IPS-18a (cell line): ENCODE results near the gene RBM18.

Experiments
- H3K27ac ChIP-seq: one replicate; pipeline ENCODE4 v1.5.1; 2013; ENCODE audit warnings: low read length
- H3K27me3 ChIP-seq: one replicate; pipeline ENCODE4 v1.6.1; 2013; ENCODE audit warnings: mild to moderate bottlenecking, low read length; ENCODE audit not compliant: control insufficient read depth, insufficient read depth
- H3K36me3 ChIP-seq: one replicate; pipeline ENCODE4 v1.6.1; 2013; ENCODE audit warnings: low read depth, low read length; ENCODE audit not compliant: control insufficient read depth
- H3K4me1 ChIP-seq: one replicate; pipeline ENCODE4 v1.6.1; 2013; ENCODE audit warnings: low read depth, low read length; ENCODE audit not compliant: control insufficient read depth
- H3K4me3 ChIP-seq: one replicate; pipeline ENCODE4 v1.5.1; 2013; ENCODE audit warnings: low read length
- H3K9ac ChIP-seq: one replicate; pipeline ENCODE4 v1.6.1; 2013; ENCODE audit warnings: mild to moderate bottlenecking, low read length, moderate library complexity
- H3K9me3 ChIP-seq: one replicate; pipeline ENCODE4 v1.6.1; 2013; ENCODE audit warnings: low read depth, low read length; ENCODE audit not compliant: control insufficient read depth

RBM18 gene, protein sequence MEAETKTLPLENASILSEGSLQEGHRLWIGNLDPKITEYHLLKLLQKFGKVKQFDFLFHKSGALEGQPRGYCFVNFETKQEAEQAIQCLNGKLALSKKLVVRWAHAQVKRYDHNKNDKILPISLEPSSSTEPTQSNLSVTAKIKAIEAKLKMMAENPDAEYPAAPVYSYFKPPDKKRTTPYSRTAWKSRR

DNA sequence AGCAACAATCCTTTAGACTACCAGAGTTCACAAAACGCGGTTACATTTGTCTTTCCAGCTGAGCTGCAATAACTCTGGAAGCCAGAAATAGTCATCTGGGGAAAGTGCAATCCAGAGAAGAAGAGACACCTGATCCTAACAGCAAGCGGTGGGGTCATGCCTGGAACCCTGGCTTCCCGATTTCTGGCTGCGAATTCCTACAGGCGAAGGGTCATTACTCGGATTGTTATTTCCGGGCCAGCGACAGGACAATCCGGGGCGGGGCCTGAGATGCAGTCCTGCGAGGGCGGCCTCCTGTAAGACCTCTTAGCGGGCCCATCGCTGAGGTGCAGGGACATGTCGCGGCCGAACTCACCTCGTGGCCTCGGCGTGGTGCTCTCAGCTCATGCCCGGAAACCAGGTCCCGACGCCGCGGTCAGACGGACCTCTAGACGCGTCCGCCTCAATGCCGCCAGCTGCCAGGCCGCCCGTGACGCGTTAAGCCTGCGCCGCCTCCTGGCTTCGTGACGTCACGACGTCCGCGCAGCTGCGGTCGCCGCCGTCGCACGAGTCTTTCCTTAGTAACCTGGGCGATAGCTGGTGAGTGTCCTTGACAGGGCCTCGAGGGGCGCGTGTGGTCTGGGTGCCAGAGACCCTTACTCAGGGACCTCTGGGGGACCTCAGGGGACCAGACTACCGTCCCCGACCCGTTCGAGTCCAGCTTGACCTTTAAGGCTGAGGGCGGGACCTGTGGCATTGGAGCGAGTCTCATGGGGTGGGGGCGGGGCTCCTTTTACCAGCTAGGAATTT lies at the start of gene RBM18, which contains the start of gene MRRF:
RBM18 (minus strand) TSS at position 481 of the 789 bp plus-strand sequence. CDS start 3,348 bp downstream, outside the sequence.
MRRF (plus strand) TSS at position 523 of the 789 bp plus-strand sequence. CDS start 6,010 bp downstream, outside the sequence.
- peak within 1 kb of the TSS; percentile 95 for H3K27ac ChIP-seq
- H3K27me3 ChIP-seq = no peaks in the 10 kb centered on the region
- H3K9ac ChIP-seq = peak within 1 kb of the TSS; percentile 92
- peaks cover 10% of the 10 kb centered on the region for H3K4me1 ChIP-seq
- H3K9me3 ChIP-seq = no peaks in the 10 kb centered on the region
- H3K4me3 ChIP-seq = peak within 1 kb of the TSS; percentile 97
- peaks cover 9% of the 10 kb centered on the region for H3K36me3 ChIP-seq

DNA sequence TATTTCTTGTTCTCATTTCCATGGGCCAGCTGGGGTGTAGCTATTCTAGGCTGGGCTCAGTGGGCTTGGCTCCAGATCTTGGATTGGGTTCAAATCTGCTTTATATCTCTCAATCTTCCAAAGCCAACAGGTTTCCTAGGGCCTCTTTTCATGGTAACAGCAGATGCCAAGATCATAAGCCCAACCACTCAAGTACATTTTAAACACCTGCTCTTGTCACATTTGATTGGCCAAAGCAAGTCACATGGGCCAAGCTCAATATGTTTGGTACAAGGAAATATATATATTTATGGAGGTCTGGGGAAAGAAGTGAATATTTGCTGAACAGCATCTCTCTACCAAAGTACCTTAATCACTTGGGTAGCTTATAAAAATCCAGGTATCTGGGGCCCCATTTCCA lies 49.5 kb upstream of the RBM18 start:
- no peaks in the 10 kb centered on the region for H3K27me3 ChIP-seq
- peaks cover 21% of the 10 kb centered on the region for H3K36me3 ChIP-seq
- no peaks in the 10 kb centered on the region for H3K9me3 ChIP-seq
- no peak overlapping the region for H3K4me3 ChIP-seq
- no peak overlapping the region for H3K9ac ChIP-seq
- H3K4me1 ChIP-seq = no peaks in the 10 kb centered on the region
- no peak overlapping the region for H3K27ac ChIP-seq

DNA sequence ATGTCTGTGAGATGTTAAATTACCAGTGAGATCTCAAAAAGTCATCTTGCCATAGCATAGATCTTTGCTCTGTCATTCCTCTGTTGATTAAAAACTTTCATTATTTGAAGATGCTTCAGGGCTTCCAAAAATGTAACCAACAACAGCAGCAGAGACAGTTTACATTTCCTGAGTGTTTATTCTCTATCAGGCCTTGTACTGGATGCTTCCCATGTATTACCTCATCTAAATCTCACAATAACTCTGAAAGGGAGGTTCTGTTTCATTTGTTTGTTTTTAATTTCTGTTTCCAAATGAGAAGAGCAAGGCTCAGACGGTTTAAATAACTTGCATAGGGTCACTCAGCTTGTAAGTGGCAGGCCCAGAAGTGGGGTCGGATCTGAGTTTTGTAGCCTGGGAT lies 45.2 kb upstream of the RBM18 start:
- H3K4me3 ChIP-seq = no peak overlapping the region
- H3K36me3 ChIP-seq = peaks cover 30% of the 10 kb centered on the region
- no peaks in the 10 kb centered on the region for H3K9me3 ChIP-seq
- no peaks in the 10 kb centered on the region for H3K4me1 ChIP-seq
- no peak overlapping the region for H3K27ac ChIP-seq
- H3K27me3 ChIP-seq = no peaks in the 10 kb centered on the region
- no peak overlapping the region for H3K9ac ChIP-seq

DNA sequence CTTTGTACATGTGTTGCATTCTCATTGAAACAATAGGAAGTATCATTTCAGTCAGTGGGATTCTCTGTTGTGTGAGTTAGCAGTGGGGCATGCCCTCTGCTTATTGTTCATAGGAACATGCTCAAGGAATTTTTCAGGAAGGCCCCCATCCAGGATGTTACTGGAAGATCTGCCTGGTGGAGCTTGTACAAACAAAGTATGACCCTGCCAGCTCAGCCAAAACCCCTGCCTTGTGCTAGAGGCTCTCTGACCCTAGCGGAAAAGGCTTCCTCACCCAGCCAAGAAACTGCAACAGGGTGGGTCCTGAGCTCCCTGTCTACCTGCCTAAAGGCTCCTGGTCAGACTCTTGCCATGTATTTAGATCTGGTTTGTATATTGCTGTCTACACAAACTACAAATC lies 43.3 kb upstream of the RBM18 start:
- Histone ChIP-seq H3K4me3 (no peak overlapping the region), H3K36me3 (peaks cover 19% of the 10 kb centered on the region), H3K9ac (no peak overlapping the region), H3K4me1 (no peaks in the 10 kb centered on the region), H3K27me3 (no peaks in the 10 kb centered on the region), H3K9me3 (no peaks in the 10 kb centered on the region), H3K27ac (no peak overlapping the region)

DNA sequence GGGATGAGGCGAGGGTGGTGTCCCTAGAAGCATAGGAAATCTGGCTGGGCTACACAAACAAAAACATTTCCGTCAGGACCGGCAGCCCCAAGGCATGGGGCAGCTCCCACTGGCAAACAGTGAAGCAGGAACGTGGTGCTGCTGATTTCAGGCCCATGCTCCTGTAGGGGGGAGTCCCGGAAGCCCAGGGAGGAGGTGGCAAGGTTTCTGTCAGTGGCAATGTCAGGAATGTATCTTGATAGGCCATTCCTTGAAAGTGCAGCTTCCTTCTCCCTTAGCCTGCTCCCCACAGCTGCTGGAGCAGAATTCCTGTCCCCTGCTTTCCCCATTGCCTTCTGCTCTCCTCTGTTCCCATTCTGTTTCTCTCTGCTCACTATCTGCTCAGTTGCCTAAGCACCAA lies 42.4 kb upstream of the RBM18 start:
- peaks cover 15% of the 10 kb centered on the region for H3K36me3 ChIP-seq
- H3K9ac ChIP-seq = no peak overlapping the region
- H3K9me3 ChIP-seq = no peaks in the 10 kb centered on the region
- no peaks in the 10 kb centered on the region for H3K27me3 ChIP-seq
- no peak overlapping the region for H3K27ac ChIP-seq
- H3K4me3 ChIP-seq = no peak overlapping the region
- H3K4me1 ChIP-seq = peaks cover 3% of the 10 kb centered on the region

DNA sequence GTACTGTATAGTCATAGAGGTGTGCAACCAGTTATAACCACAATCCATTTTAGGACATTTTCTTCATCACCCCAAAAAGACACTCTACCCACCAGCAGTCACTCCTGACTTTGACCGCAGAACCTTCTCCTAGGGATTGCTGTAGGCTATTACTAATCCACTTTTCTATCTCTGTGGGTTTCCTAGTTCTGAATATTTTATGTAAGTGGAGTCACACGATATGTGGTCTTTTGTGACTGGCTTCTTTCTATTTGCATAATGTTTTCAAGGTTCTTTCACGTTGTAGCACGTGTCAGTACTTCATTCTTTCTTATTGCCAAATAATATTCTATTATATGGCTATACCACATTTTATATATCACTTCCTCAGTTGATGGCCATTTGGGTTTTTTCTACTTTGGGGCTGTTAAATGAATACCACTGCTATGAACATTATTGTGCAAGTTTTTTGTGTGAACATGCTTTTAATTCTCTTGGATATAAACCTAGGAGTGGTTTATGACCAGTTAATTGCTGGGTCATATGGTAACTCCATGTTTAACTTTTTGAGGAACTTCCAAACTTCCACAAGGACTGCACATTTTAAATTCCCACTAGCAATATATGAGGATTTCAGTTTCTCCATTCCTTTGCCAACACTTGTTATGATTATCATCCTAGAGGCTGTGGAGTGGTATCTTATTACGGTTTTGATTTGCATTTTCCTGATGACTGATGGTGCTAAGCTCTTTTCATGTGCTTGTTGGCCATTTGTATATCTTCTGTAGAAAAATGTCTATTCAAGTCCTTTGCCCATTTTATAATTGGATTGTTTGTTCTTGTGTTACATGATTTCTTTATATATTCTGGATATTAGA lies 37.8 kb upstream of the RBM18 start:
- Histone ChIP-seq H3K36me3 (peaks cover 13% of the 10 kb centered on the region), H3K27me3 (no peaks in the 10 kb centered on the region), H3K27ac (no peak overlapping the region)

DNA sequence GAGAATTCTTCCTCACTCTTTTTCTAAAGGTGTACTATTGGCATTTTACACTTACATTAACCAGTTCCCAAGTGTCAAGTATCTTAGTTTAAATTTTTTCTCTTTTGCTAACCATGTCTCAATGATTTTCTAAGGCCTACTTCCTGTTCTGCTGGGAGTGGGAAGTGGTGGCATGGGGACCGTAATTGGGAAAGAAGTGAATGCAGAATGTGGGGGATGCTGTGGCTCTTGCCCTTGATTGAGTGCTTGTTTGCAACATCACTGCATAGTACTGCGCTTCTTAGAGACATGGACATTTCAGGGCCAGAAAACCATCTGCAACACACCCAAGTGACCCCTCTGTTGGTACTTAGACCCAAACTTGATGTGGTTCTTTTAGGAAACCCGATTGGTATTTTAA lies 32.9 kb upstream of the RBM18 start:
- H3K9me3 ChIP-seq = no peaks in the 10 kb centered on the region
- H3K9ac ChIP-seq = no peak overlapping the region
- peaks cover 24% of the 10 kb centered on the region for H3K36me3 ChIP-seq
- H3K27me3 ChIP-seq = no peaks in the 10 kb centered on the region
- peaks cover 4% of the 10 kb centered on the region for H3K4me1 ChIP-seq
- H3K4me3 ChIP-seq = no peak overlapping the region
- no peak overlapping the region for H3K27ac ChIP-seq

More for the DNA sequence above, 37.8 kb upstream of the RBM18 start:
- Histone ChIP-seq H3K4me3 (no peak overlapping the region), H3K9me3 (no peaks in the 10 kb centered on the region), H3K9ac (no peak overlapping the region), H3K4me1 (peaks cover 4% of the 10 kb centered on the region)

DNA sequence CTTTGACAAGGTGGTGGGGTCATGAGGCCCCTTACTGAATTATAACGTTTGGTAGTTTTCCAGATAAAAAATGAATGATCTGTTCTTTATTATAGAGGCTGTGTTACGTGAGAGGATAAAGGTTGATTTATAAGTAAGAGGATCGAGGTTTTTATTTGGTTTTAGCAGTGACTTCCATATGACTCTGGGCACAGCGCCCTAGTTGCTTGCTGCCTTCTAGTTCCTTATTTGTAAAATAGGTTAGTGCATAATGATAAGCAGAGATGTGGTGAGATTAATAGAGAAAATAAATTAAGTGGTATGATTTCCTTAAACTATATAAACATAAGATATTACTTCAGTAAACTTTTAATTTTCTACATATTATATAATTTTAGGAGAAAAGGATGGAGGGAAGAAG lies 29.9 kb upstream of the RBM18 start:
- H3K9me3 ChIP-seq = no peaks in the 10 kb centered on the region
- H3K27ac ChIP-seq = no peak overlapping the region
- no peaks in the 10 kb centered on the region for H3K4me1 ChIP-seq
- H3K4me3 ChIP-seq = no peak overlapping the region
- H3K36me3 ChIP-seq = peaks cover 33% of the 10 kb centered on the region
- no peaks in the 10 kb centered on the region for H3K27me3 ChIP-seq
- H3K9ac ChIP-seq = no peak overlapping the region

DNA sequence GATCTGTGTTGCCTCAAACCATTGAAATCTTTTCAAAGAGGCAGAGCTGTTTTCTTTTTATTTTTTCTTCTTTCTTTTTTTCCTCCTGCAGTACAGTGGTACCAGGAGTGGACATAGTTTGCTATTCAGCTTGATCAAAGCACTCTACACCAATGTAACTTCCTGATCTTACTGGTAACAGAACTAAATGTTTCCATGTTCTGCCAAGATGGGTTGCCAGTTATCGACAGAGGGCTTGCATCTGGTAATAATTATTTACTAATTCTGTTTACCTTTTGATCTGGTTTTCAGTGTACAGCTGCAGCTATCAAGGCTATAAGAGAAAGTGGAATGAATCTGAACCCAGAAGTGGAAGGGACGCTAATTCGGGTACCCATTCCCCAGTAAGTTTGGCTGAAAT lies 26.8 kb upstream of the RBM18 start:
- no peak overlapping the region for H3K4me3 ChIP-seq
- no peak overlapping the region for H3K9ac ChIP-seq
- H3K27me3 ChIP-seq = no peaks in the 10 kb centered on the region
- no peaks in the 10 kb centered on the region for H3K9me3 ChIP-seq
- no peaks in the 10 kb centered on the region for H3K4me1 ChIP-seq
- H3K27ac ChIP-seq = no peak overlapping the region
- peaks cover 42% of the 10 kb centered on the region for H3K36me3 ChIP-seq

DNA sequence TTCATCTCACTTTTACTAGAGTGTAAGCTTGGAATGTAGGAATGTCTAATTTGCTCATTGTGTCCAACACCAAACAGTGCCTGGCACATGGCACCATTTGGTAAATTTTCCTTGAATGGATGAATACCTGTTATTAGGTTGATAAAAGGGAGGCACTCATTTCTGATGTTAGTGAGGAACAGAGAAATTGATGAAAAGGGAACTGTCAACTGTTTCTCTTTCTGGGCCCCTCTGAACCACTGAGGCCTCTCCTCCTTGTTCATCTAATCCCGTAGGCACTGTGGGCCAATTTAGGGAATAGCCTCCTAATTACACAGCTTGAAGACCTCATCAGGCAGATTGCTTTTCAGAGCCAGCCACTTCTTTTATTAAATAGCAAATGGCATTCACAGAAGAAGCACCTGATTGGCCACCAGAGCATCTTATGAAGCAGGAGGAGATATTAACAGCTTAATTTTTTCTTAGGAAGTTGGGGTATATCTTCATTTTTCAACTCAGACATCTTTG lies 22.6 kb upstream of the RBM18 start:
- Histone ChIP-seq H3K27me3 (no peaks in the 10 kb centered on the region), H3K9me3 (no peaks in the 10 kb centered on the region), H3K9ac (no peak overlapping the region), H3K4me1 (no peaks in the 10 kb centered on the region), H3K27ac (no peak overlapping the region), H3K36me3 (peaks cover 37% of the 10 kb centered on the region), H3K4me3 (no peak overlapping the region)

DNA sequence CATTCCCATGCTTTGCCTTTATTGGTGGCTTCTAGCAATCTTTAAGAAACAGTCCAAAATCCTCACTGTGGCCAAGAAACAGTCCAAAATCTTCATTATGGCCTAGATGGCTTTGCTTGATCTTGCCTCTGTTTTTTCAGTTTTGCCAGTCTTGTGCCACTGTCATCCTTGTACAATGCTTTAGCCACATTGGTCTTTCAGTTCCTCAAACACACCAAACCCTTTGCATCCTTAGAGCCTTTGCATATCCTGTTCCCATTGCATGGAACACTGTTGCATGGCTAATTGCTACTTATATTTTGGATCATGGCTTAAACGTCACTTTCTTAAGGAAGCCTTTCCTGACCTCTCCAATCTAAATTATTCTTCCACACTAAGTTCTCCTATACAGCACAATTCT lies 22.1 kb upstream of the RBM18 start:
- no peak overlapping the region for H3K27ac ChIP-seq
- H3K27me3 ChIP-seq = no peaks in the 10 kb centered on the region
- no peak overlapping the region for H3K4me3 ChIP-seq
- H3K9ac ChIP-seq = no peak overlapping the region
- H3K9me3 ChIP-seq = no peaks in the 10 kb centered on the region
- no peaks in the 10 kb centered on the region for H3K4me1 ChIP-seq
- peaks cover 34% of the 10 kb centered on the region for H3K36me3 ChIP-seq
